ENCODE results near the gene SACM1L. TPM values are rescaled to one million over a fixed set of nuclear protein-coding genes. Genes with fewer than 3 reads are reported as not detected.

The SACM1L gene
- total and polyA plus RNA-seq, 2 donors (not counting 3 experiments of a cell fraction or from before 2014, with no cell fraction given): 11.9 to 39.9 TPM

DNA sequence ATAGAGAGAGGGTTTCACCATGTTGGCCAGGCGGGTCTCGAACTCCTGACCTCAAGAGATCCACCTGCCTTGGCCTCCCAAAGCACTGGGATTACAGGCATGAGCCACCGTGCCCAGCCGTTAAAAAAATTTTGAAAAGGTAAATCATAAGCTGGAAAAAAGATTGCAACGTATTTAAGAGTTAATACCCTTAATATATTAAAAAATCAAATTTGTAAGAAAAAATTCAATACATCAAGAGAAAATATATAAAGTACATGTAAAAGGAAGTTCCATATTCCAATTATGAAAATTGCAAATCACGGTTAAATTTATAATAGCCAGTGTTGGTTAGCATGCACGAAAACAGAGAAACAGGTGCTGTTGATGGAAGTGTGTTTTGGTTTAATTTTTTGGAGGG lies 2.3 kb upstream of the SACM1L start:
- Histone ChIP-seq H2AFZ (ENCODE audit: low read depth, low read length) (no peak overlapping the region), H3K4me1 (ENCODE audit: control insufficient read depth, extremely low read depth, insufficient read depth, low read length) (peaks cover 22% of the 10 kb centered on the region), H3K9ac (replicated peaks; ENCODE audit: extremely low read depth, insufficient read depth, low read length) (no peak overlapping the region), H3K4me2 (ENCODE audit: insufficient read depth, low read length) (no peak overlapping the region), H4K20me1 (replicated peaks; ENCODE audit: control insufficient read depth, extremely low read depth, insufficient read depth, low read length) (no peaks in the 10 kb centered on the region), H3K9me1 (replicated peaks; ENCODE audit: control insufficient read depth, extremely low read depth, insufficient read depth, low read length) (no peaks in the 10 kb centered on the region), H3K9me3 (replicated peaks; ENCODE audit: control insufficient read depth, insufficient read depth, low read length) (no peaks in the 10 kb centered on the region), H3K27me3 (ENCODE audit: control insufficient read depth in 2 of 2, insufficient read depth in 2 of 2, low read length in 2 of 2) (no peaks in the 10 kb centered on the region), H3K79me2 (ENCODE audit: control insufficient read depth, insufficient read depth, low read length) (peaks cover 25% of the 10 kb centered on the region), H3K27ac (ENCODE audit: insufficient read depth, low read depth, low read length) (no peak overlapping the region), H3K36me3 (ENCODE audit: control insufficient read depth in 2 of 2, extremely low read depth in 1 of 2, insufficient read depth in 2 of 2, low read length in 2 of 2) (no peaks in the 10 kb centered on the region), H3K4me3 (replicated peaks in 1 of 3; ENCODE audit: insufficient read depth in 1 of 3, low read depth in 1 of 3, low read length in 3 of 3) (no peak overlapping the region)
- TF ChIP-seq EZH2 (IDR thresholded peaks at IDR 0.05; ENCODE audit: borderline replicate concordance, low read depth, low read length, severe bottlenecking) (no peak), MAX (IDR thresholded peaks at IDR 0.05; ENCODE audit: insufficient read depth, insufficient read length) (no peak), FOS (IDR thresholded peaks at IDR 0.05; ENCODE audit: borderline replicate concordance, insufficient read depth, low read length) (no peak), POLR2A (IDR thresholded peaks at IDR 0.05; ENCODE audit: low read depth, low read length) (no peak), POLR2AphosphoS5 (IDR thresholded peaks at IDR 0.05; ENCODE audit: insufficient read depth, low read depth, low read length) (no peak), JUN (IDR thresholded peaks at IDR 0.05; ENCODE audit: borderline replicate concordance, insufficient read depth, insufficient read length, low read depth) (no peak), MYC (IDR thresholded peaks at IDR 0.05; ENCODE audit: low read depth, low read length) (no peak), CTCF (IDR thresholded peaks at IDR 0.05; ENCODE audit: extremely low read depth in 1 of 2, insufficient read depth in 1 of 2, low read depth in 1 of 2, low read length in 2 of 2) (no peak), GATA2 (IDR thresholded peaks at IDR 0.05; ENCODE audit: insufficient read depth, insufficient read length, low read depth, low read length) (no peak)
- BruUV-seq (replicated peaks): no TSS peak
- CTCF ChIA-PET: no interaction called here
- DNase-seq (ENCODE audit: low read depth, low spot score) (no peak), FAIRE-seq (no peak)
- POLR2A ChIA-PET: no interaction called here
- dilution Hi-C loops (cut with MboI; ENCODE audit: extremely low pct_ligation_motif_present, low sequenced_read_pairs) (no loop called here), intact Hi-C loops (cut with micrococcal nuclease) (loop anchor here (10.0 kb wide), 1 partner anchor 1172 kb away; no protein-coding TSS in a partner anchor)

Measured in endothelial cell of umbilical vein (primary cell).